ENCODE measurements around the gene PARD6B. TPM values are rescaled to one million over a fixed set of nuclear protein-coding genes. Genes with fewer than 3 reads are reported as not detected.
A peak's percentile ranks its signal among the peaks of the same experiment; 100 is the strongest.
"Not testable (repeated sequence)": the region's sequence is repeated elsewhere in the genome, so short reads cannot be mapped to it uniquely, and the experiment has no call there.

PARD6B gene
- total and polyA plus RNA-seq, 7 donors, result 0.83 to 5.1 (median 1.8) TPM

GRCh38 chr20:50792708-50793574, 61.6 kb downstream of the PARD6B start:
- H3K4me3 ChIP-seq, result no peak overlapping the region
- peak overlapping the region in 3 of 4 donors; percentile 79 to 85 (median 84) for H3K27ac ChIP-seq
- no peaks in the 10 kb centered on the region for H3K27me3 ChIP-seq
- WGBS, 2 donors, result 77 to 80% methylated on average over 14 of the region's 14 CpGs
- no peak for TF ChIP-seq POLR2A (IDR thresholded peaks at IDR 0.05)
- TF ChIP-seq POLR2AphosphoS5 (IDR thresholded peaks at IDR 0.05), result peak in 2 of 4 donors; percentile 48 to 61
- TF ChIP-seq CTCF (IDR thresholded peaks at IDR 0.05), result no peak
- TF ChIP-seq EP300 (IDR thresholded peaks at IDR 0.05), result no peak
- intact Hi-C loops (cut with DNase I), result loop anchor here (10.0 kb wide), 1 partner anchor 512 kb away; no protein-coding TSS in a partner anchor
- no peaks in the 10 kb centered on the region for H3K9me3 ChIP-seq
- H3K4me1 ChIP-seq, result peaks cover 0 to 60% (median 46%) of the 10 kb centered on the region in 4 donors
- no peaks in the 10 kb centered on the region for H3K36me3 ChIP-seq
- no peak for DNase-seq

GRCh38 chr20:50793575-50794016, 62.2 kb downstream of the PARD6B start:
- peak in 1 of 4 experiments; percentile 26 for TF ChIP-seq CTCF (IDR thresholded peaks at IDR 0.05)
- Histone ChIP-seq H3K4me1 (peaks cover 0 to 55% (median 46%) of the 10 kb centered on the region in 4 donors), H3K27ac (peak overlapping the region in 3 of 4 donors; percentile 79 to 85 (median 84))
- H3K9me3 ChIP-seq, H3K27me3 ChIP-seq, DNase-seq, H3K4me3 ChIP-seq, H3K36me3 ChIP-seq: not testable (repeated sequence)
- intact Hi-C loops (cut with DNase I), result loop anchor here (1.0 to 10.0 kb wide), 2 partner anchors 138 to 511 kb away; partner anchors contain the start of gene ADNP
- 38 to 68% methylated on average over 13 of the region's 13 CpGs for WGBS, 2 donors

- intact Hi-C loops (cut with DNase I), result loop anchor here (1.0 to 10.0 kb wide), 2 partner anchors 137 to 510 kb away; partner anchors contain the start of gene ADNP
- TF ChIP-seq POLR2AphosphoS5 (IDR thresholded peaks at IDR 0.05) (no peak), EP300 (IDR thresholded peaks at IDR 0.05) (no peak), POLR2A (IDR thresholded peaks at IDR 0.05) (no peak), CTCF (IDR thresholded peaks at IDR 0.05) (no peak)
- H3K4me1 ChIP-seq, result peaks cover 0 to 54% (median 46%) of the 10 kb centered on the region in 4 donors
- H3K27ac ChIP-seq, result peak overlapping the region; percentile 13 to 81 (median 52)
- 7% methylated on average over 35 of the region's 35 CpGs for whole genome bisulfite sequencing, 2 donors
- H3K36me3 ChIP-seq, result no peaks in the 10 kb centered on the region
- DNase-seq, result no peak
- H3K4me3 ChIP-seq, result peak overlapping the region in 3 of 4 donors; percentile 72 to 93 (median 87)
- no peaks in the 10 kb centered on the region for H3K27me3 ChIP-seq
- no peaks in the 10 kb centered on the region for H3K9me3 ChIP-seq
Measured at GRCh38 chr20:50794181-50794845, 62.9 kb downstream of the PARD6B start.

GRCh38 chr20:50794846-50795634, 63.7 kb downstream of the PARD6B start, which contains the start of gene BCAS4:
TSS of gene BCAS4 (plus strand) at chr20:50795061. CDS start at chr20:50795084, 23 bp downstream.
- intact Hi-C loops (cut with DNase I), result loop anchor here (1.0 to 10.0 kb wide), 2 partner anchors 136 to 510 kb away; partner anchors contain the start of gene ADNP
- WGBS, 2 donors, result 0% methylated on average over 92 of the region's 92 CpGs

More at GRCh38 chr20:50794846-50795634, 63.7 kb downstream of the PARD6B start, which contains the start of gene BCAS4:
- H3K9me3 ChIP-seq, result no peaks in the 10 kb centered on the region
- DNase-seq, result peak; percentile 83
- H3K36me3 ChIP-seq, result no peaks in the 10 kb centered on the region
- H3K27ac ChIP-seq, result peak within 1 kb of the TSS; percentile 74 to 81 (median 79)
- H3K4me1 ChIP-seq, result peaks cover 0 to 54% (median 44%) of the 10 kb centered on the region in 4 donors
- H3K27me3 ChIP-seq, result no peaks in the 10 kb centered on the region
- H3K4me3 ChIP-seq, result peak within 1 kb of the TSS; percentile 72 to 93 (median 80)
- TF ChIP-seq EP300 (IDR thresholded peaks at IDR 0.05) (no peak), CTCF (IDR thresholded peaks at IDR 0.05) (peak in 2 of 4 experiments; percentile 23 to 84)

Measured in sigmoid colon (tissue), 7 donors.